ENCODE measurements around the gene COTL1. TPM values are rescaled to one million over a fixed set of nuclear protein-coding genes. Genes with fewer than 3 reads are reported as not detected.

Gene COTL1
- total RNA-seq, 2 experiments from 2014 or later = 664 to 677 TPM

DNA sequence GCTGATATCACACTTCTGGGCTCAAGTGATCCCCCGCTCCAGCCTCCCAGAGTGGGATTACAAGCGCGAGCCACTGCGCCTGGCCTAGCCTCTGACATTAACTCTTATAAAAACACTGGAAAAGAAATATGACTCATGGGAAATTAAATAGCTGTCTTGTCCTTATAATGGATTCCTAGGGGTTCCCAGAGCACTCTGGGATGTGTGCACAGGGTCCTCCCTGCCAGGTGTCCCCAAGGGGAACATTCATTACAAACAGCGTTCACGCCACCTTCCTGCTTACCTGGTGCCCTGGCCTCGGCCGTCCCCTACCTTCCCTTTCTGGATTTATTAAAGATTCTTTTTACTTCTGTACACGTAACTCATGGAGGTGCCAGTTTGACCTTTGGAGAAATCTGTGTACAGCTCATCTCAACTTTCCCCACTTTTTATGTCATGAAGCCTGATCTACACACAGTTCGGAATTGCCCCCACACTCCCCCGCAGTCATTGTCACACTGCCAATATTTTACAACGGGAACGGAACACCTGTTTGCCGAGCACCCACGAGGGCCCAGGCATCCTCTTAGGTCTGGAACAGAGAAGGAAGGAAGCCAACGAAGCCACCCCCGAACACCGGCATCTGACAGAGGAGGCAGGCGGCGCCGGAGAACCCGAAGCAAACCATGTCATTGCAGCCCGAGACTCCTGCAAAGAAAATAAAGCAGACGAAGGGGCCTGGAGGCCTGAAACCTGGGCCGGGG is 73.7 kb downstream of the COTL1 start:
- H3K27ac Mint-ChIP-seq = peak overlapping the region; percentile 87
- peak; percentile 26 for ATAC-seq
- ChIA-PET CTCF (interaction anchor here (0.8 to 1.8 kb wide), 5 partner anchors 11 to 78 kb away, joined by 3 to 4 read pairs (median 4); no protein-coding TSS in a partner anchor), POLR2A (interaction anchor here (1.0 to 1.7 kb wide), 2 partner anchors 25 to 56 kb away, joined by 3 to 4 read pairs; no protein-coding TSS in a partner anchor)
- H3K4me3 Mint-ChIP-seq = peak overlapping the region; percentile 66
- intact Hi-C loops (cut with micrococcal nuclease) = no loop called here
- no peaks in the 10 kb centered on the region for H3K27me3 Mint-ChIP-seq
- H3K4me1 Mint-ChIP-seq (ENCODE audit: low read depth) = peaks cover 45% of the 10 kb centered on the region
- DNase-seq = peak; percentile 84
- H3K36me3 Mint-ChIP-seq (ENCODE audit: low read depth) = peaks cover 37% of the 10 kb centered on the region
- no peaks in the 10 kb centered on the region for H3K9me3 Mint-ChIP-seq
- TF ChIP-seq, protein P1, sequence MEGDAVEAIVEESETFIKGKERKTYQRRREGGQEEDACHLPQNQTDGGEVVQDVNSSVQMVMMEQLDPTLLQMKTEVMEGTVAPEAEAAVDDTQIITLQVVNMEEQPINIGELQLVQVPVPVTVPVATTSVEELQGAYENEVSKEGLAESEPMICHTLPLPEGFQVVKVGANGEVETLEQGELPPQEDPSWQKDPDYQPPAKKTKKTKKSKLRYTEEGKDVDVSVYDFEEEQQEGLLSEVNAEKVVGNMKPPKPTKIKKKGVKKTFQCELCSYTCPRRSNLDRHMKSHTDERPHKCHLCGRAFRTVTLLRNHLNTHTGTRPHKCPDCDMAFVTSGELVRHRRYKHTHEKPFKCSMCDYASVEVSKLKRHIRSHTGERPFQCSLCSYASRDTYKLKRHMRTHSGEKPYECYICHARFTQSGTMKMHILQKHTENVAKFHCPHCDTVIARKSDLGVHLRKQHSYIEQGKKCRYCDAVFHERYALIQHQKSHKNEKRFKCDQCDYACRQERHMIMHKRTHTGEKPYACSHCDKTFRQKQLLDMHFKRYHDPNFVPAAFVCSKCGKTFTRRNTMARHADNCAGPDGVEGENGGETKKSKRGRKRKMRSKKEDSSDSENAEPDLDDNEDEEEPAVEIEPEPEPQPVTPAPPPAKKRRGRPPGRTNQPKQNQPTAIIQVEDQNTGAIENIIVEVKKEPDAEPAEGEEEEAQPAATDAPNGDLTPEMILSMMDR (IDR thresholded peaks at IDR 0.05) = no peak

DNA sequence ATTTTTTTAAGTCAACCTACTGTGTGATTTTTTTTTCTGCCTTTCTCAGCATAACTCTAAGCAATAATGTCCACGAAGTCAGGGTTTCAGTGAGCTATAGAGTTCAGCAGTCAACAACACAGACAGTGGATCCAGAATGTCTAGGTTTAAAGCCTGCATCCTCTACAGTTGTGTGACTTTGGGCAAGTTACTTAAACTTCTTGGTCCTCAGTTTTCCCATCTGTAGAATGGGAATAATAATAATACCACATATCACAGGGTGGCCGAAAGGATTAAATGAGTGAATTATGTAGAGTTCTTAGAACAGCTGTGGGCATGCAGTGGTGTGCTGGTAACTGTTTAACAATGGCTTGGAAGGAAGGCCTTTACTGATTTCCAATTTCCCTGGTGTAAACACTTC is 74.6 kb downstream of the COTL1 start:
- intact Hi-C loops (cut with micrococcal nuclease) = no loop called here
- Mint-ChIP-seq H3K27ac (no peak overlapping the region), H3K9me3 (no peaks in the 10 kb centered on the region), H3K4me3 (no peak overlapping the region), H3K4me1 (ENCODE audit: low read depth) (peaks cover 44% of the 10 kb centered on the region), H3K27me3 (no peaks in the 10 kb centered on the region), H3K36me3 (ENCODE audit: low read depth) (peaks cover 32% of the 10 kb centered on the region)
- TF ChIP-seq, protein P1 (IDR thresholded peaks at IDR 0.05) = no peak
- ATAC-seq = no peak
- DNase-seq = no peak
- ChIA-PET POLR2A (interaction anchor here (1.0 to 1.7 kb wide), 3 partner anchors 10 to 56 kb away, joined by 3 to 4 read pairs (median 3); no protein-coding TSS in a partner anchor), CTCF (interaction anchor here (0.8 to 1.8 kb wide), 3 partner anchors 10 to 79 kb away, joined by 3 to 4 read pairs (median 4); no protein-coding TSS in a partner anchor)

DNA sequence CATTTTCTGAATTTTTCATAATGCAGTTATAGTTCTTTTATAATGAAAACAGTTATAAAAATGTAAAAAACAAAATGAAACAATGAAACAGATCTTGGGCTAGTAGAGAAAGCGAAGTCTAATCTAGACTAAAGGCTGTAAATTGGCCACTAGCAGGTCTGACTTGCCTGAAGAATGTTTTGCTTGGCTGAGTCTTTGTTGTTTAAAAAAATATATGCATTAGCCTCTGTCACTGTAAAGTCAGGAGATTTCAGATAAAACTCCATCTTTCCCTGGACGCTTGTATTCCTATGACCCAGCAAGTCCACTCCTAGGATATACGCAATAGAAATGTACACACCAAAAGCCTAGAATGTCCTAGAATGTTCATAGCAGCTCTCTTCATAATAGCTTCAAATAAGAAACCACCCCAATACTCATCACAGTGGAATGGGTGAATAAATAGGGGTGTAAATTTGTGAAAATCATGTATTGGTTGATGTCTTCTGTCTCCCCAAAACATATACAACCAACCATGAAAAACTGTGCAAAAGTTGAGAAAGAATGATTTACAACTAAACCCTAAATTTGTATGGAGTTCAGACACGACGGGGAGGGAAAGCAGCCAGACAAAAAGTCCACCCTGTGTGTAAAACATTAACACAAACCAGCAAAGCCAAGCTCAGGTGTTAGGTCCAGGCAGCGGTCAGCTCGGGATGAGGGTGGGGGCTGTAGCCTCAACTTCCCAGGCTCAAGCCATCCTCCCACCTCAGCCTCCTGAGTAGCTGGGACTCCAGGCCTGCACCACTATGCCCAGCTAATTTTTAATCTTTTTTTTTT is 75.7 kb downstream of the COTL1 start:
- peak overlapping the region; percentile 2 for H3K27ac Mint-ChIP-seq
- no peaks in the 10 kb centered on the region for H3K9me3 Mint-ChIP-seq
- intact Hi-C loops (cut with micrococcal nuclease) = no loop called here
- TF ChIP-seq, protein P1 (IDR thresholded peaks at IDR 0.05) = no peak
- H3K4me3 Mint-ChIP-seq = no peak overlapping the region
- H3K4me1 Mint-ChIP-seq (ENCODE audit: low read depth) = peaks cover 40% of the 10 kb centered on the region
- DNase-seq (no peak), ATAC-seq (no peak)
- CTCF ChIA-PET = interaction anchor here (1.8 kb wide), 1 partner anchor 9 kb away, joined by 4 read pairs; no protein-coding TSS in a partner anchor
- H3K27me3 Mint-ChIP-seq = no peaks in the 10 kb centered on the region
- peaks cover 28% of the 10 kb centered on the region for H3K36me3 Mint-ChIP-seq (ENCODE audit: low read depth)
- POLR2A ChIA-PET = interaction anchor here (1.6 kb wide), 1 partner anchor 9 kb away, joined by 3 read pairs; no protein-coding TSS in a partner anchor

DNA sequence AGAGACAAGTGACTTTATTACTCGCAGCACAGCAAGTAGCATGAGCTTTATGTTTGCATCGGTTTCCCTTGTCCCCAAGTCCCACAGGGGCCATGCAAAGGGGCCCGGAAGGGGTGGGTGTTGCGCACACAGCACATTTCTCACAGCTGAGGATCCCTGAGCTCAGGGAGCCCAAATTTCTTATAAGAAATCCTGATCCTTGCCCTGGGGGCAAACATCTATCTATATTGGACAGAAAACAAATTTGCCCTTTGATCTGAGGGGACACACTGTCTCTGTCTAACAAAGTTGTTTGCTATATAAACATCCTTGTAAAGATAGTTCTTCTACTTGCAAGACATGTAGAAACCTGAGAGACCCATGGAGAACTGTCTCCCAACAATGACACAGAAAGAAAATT is 77.7 kb downstream of the COTL1 start:
- H3K9me3 Mint-ChIP-seq = no peaks in the 10 kb centered on the region
- DNase-seq (no peak), ATAC-seq (no peak)
- TF ChIP-seq, protein P1 (IDR thresholded peaks at IDR 0.05) = no peak
- no peak overlapping the region for H3K4me3 Mint-ChIP-seq
- POLR2A ChIA-PET = interaction anchor here (0.9 to 1.8 kb wide), 4 partner anchors 9 to 26 kb away, joined by 3 to 4 read pairs (median 4); no protein-coding TSS in a partner anchor
- H3K4me1 Mint-ChIP-seq (ENCODE audit: low read depth) = peaks cover 27% of the 10 kb centered on the region
- peaks cover 17% of the 10 kb centered on the region for H3K36me3 Mint-ChIP-seq (ENCODE audit: low read depth)
- H3K27me3 Mint-ChIP-seq = no peaks in the 10 kb centered on the region
- CTCF ChIA-PET = interaction anchor here (0.7 to 1.7 kb wide), 3 partner anchors 11 to 82 kb away, joined by 3 to 5 read pairs (median 5); no protein-coding TSS in a partner anchor
- H3K27ac Mint-ChIP-seq = no peak overlapping the region
- intact Hi-C loops (cut with micrococcal nuclease) = no loop called here
